K562 (cell line): ENCODE results near the gene SULT6B1. TPM values are rescaled to one million over a fixed set of nuclear protein-coding genes. Genes with fewer than 3 reads are reported as not detected.

Experiments
- BRF2 ChIP-seq: IDR thresholded peaks from 3 replicates; pipeline ENCODE4 v1.6.1; 2011; ENCODE audit warnings: borderline replicate concordance, mild to moderate bottlenecking; ENCODE audit not compliant: insufficient read length, insufficient read depth
- CHD1 ChIP-seq: fragments of 200-600 bp; sonication (generic); IDR thresholded peaks from one replicate; pipeline ENCODE4 v1.6.1; 2012; ENCODE audit warnings: mild to moderate bottlenecking, moderate library complexity, low read length, inconsistent platforms
- MGA ChIP-seq: fragments of 450-650 bp; IDR thresholded peaks from 2 replicates; pipeline ENCODE4 v1.6.1; 2016; ENCODE audit warnings: mild to moderate bottlenecking, moderate library complexity
- polyA plus RNA-seq, 8 experiments: library from polyadenylated mRNA; depleted of rRNA in 4 of 8; stranded (reverse) in 5 of 8; unstranded in 3 of 8; fragments of >200 nt; fragmentation: Nextera tagmentation in 2 of 8; fragmentation: Illumina TruSeq in 1 of 8; extraction: Ambion mirVana in 2 of 8; extraction: Trizol in 1 of 8; gene quantifications; 2 replicates each; pipeline versions ENCODE4 v1.2.1 to v1.2.3, GENCODE V29; 2011 to 2014; ENCODE audit warnings: inconsistent platforms in 1 of 8, missing spikeins in 1 of 8
- total RNA-seq, 7 experiments: library from RNA; depleted of rRNA in 6 of 7; stranded (reverse); fragments of >200 nt in 6 of 7; fragmentation: Illumina TruSeq in 2 of 7; extraction: Trizol in 2 of 7; gene quantifications; 2 replicates each; pipeline versions ENCODE4 v1.2.1 to v1.2.3, GENCODE V29; 2011 to 2021; ENCODE audit warnings: low replicate concordance in 1 of 7

Gene SULT6B1
- total and polyA plus RNA-seq, 9 of the 15 experiments (the other 6 are each of a cell fraction or from before 2014, with no cell fraction given), result not detected

- no peak for TF ChIP-seq MGA
- TF ChIP-seq BRF2, result no peak
- no peak for TF ChIP-seq CHD1
Observed at GRCh38 chr2:37181726-37182684, 6.5 kb downstream of the SULT6B1 start (continued).
